Measurements from ENCODE around the gene VENTX.

Gene VENTX

GRCh38 chr10:133235265-133235855, 2.3 kb upstream of the VENTX start:
- no peak for DNase-seq (ENCODE audit: low spot score)

GRCh38 chr10:133235932-133236331, 1.7 kb upstream of the VENTX start:
- no peak for DNase-seq (ENCODE audit: low spot score)

DNA sequence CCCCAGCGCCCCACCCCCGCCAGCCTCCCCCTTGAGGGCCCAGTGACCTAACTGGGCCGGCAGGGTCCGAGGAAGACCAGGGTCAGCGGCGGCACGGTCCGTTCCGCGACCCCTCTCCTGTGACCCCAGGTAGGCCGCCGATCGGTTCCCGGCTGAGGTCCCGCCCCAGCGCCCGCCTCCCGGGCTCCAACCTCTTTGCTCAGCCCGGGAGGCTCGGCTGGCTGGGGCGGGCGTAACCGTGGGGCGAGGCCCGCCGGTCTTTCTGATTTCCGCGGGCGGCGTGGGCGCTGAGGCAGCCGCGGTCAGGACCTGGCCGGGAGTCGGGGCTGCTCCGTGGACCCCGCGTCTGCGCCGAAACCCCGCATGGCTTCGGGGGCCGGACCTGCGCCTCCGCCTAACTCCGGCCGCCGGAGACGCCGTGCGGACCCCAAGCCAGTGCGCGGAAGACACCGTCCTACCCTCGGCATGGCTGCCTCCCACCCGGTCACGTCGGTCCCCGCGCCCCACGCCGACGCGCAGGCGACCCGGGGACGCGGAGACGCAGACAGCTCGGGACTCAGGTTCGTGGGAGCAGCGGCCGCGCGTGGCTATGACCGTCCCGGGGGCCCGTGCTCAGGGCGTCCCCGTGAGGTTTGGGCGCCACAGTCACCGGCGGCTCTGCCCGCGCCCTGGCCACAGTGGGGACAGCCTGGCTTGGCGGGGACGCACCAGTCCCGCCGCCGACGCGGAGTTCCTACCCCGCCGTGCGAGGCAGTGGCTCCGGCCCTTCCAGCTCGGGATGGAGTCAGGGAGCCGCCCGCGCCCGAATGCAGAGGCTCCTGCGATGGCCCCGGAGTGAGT, 1.0 kb upstream of the VENTX start:
- no peak for DNase-seq (ENCODE audit: low spot score)

DNA sequence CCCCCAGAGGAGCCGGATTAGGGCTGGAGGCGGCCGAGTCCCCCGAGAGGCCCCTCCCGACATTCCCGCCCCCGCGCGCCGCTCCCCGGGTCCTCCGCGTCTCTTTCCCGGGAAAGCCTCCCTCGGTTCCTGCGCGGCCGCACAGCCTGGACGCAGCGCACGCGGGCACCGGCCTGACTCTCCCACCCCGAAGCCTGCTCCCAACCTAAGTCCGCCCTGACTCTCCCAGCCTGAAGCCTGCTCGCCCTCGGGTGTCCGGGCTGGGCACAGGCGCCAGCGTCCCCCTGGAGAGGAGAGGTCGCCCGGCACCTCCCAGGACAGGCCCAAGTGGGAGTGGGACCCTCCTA, 441 bp upstream of the VENTX start:
- no peak for DNase-seq (ENCODE audit: low spot score)

DNA sequence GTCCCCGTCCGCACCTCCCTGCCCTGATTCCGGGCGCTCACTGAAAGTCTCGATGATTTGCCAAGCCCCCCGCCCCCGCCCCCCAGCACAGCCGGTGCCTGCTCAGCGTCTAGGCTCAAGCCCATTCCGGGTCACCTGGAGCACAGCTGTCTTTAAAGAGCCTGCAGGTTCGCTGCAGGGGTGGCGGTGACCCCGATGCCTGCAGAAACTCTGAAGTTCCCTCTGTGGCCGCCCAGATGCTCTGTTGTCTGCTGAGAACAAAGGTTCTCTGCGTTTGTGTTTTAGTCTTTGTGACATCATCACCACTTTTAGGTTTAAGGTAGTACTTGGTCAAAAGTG, 780 bp downstream of the VENTX start:
- DNase-seq (ENCODE audit: low spot score), result no peak

DNA sequence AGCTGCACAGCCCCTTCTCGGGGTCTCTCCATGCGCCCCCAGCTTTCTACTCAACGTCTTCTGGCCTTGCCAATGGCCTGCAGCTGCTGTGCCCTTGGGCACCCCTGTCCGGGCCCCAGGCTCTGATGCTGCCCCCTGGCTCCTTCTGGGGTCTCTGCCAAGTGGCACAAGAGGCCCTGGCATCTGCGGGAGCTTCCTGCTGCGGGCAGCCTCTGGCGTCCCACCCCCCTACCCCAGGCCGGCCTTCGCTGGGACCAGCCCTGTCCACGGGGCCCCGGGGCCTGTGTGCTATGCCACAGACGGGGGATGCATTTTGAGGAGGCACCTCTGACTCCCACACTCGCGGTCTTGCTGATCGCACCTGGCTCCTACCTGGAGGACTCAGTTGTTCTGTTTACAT, 2.3 kb downstream of the VENTX start:
- DNase-seq (ENCODE audit: low spot score), result no peak

GRCh38 chr10:133241501-133242205, 4.0 kb downstream of the VENTX start:
- no peak for DNase-seq (ENCODE audit: low spot score)

DNA sequence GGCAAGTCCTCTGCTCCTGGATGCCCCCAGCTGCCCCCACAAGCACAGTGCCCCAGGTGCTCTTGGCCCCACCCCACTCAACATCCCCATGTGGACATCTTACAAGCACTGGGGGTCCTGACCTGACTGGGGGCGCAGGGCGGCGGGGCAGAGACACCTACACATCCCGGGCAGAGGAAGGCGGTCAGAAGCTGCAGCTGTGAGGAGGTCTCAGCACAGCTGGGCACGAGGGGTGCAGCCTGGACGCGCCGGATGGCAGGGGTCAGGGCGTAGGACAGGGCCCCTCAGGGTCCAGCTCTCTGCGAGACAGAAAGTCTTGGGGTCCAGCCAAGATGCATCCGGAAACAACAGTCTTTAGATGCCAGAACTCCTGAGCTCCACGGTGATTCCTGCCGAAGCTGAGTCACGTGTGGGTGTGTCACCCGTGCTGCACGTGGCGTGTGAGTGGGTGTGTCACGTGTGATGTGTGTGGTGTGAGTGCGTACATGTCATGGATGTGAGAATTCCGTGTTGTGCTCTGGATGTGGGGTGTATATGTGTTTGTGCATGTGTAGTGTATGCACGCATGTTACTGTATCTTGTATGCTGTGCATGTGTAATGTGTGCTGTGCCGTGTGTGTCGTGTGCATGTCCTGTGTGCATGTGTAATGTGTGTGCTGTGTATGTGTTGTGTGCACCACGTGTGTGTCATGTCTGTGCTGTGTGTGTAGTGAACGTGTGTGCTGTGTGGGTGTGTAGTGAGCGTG, 5.1 kb downstream of the VENTX start:
- no peak for DNase-seq (ENCODE audit: low spot score)

GRCh38 chr10:133243593-133243992, 5.9 kb downstream of the VENTX start:
- DNase-seq (ENCODE audit: low spot score), result no peak

- no peak for DNase-seq (ENCODE audit: low spot score)
Observed at GRCh38 chr10:133245439-133246235, 8.0 kb downstream of the VENTX start.

DNA sequence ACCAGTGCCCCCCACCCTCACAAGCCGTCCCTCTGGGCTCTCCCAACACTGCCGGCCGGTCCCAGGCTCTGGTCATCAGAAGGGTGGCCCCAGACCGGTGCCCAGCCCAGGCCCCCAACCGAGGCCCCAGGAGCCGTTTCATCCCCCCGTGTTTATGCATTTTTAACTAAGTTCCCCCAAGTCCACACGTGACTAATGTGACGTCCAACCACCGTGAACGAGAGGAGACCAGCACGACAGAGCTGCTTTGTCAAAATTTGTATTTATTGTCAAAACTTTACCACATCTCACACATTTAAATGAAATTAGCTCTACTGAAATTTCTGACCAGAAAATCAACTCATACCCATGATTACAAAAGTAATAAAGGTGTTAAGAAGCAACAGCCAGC, 8.6 kb downstream of the VENTX start:
- DNase-seq (ENCODE audit: low spot score), result no peak

DNA sequence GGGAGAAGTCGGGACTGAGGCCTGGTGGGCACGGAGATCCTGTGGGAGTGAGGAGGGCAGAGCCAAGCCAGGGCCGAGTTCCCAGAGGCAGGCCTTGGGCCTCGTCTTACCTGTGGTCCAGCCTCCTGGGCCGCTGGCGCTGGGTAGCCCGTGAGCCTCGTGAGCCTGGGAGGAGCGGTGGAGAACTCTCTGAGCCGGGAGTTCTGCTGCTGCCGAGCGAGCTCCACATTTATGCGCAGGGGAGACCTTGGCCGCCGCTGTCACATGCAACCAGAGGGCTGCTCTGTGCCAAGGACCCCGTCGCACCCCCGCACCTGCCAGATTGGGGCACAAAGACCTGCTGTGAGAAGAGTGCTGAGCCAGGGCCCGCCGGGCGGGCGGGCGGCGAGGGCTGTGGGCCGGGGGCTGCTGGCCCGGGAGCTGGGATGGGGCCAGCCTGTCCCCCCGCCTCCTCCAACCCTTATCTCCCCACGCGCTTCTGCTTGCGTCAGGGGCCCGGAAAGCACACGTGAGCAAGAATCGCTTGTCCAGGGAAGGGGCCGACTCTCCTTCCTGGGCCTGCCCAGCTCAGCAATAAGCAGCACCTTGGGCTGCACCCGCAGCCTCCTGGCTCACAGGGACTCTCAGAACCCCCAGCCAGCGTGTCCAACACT, 10.2 kb downstream of the VENTX start:
- DNase-seq (ENCODE audit: low spot score), result no peak

DNA sequence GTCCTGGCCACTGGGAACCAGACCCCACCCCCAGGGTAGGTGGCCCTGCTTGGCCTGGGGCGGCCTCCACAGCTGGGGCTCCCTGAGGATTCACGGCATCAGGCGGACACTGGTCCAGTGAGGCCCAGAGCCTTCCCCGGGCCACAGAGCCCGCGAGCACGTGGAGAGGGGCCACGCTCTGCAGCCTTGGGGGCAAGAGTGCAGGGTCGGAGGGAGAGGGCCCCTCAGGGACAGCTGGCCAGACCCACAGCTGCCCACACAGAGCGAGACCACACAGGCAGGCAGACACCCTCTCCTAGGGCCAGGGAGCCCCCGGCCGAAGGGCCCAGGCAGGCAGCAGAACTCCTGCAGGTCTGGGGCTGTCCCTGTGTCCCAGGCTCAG, 10.7 kb downstream of the VENTX start:
- DNase-seq (ENCODE audit: low spot score), result no peak

GRCh38 chr10:133249094-133249780, 11.6 kb downstream of the VENTX start:
- DNase-seq (ENCODE audit: low spot score), result no peak

DNA sequence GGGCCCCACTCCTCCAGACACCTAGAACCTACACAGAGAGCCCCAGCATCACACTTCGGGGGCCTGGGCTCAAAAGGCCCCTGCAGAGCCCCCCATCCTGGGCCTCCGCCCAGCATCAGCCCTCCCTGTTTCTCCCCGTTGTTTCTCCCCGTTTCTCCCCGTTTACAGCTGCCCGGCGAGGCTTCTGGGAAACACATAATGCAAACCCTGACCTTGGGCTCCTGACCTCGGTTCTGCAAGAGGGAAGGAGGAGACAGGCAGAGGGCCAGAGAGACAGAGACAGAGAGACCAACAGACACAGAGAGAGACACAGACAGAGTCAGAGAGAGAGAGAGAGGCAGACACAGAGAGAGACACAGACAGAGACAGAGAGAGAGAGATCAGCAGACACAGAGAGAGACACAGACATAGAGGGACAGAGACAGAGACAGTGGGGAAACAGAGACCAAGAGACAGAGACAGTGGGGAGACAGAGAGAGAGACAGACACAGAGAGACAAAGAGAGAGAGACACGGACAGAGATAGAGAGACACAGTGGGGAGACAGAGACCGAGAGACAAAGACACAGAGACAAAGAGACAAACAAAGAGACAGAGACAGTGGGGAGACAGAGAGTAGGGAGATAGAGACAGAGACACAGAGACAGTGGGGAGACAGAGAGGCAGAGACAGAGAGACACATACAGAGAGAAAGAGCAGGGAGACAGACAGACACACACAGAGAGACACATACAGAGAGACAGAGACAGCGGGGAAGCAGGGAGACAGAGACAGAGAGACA, 12.5 kb downstream of the VENTX start:
- DNase-seq (ENCODE audit: low spot score), result no peak

GRCh38 chr10:133251388-133252222, 13.9 kb downstream of the VENTX start:
- DNase-seq (ENCODE audit: low spot score), result no peak

DNA sequence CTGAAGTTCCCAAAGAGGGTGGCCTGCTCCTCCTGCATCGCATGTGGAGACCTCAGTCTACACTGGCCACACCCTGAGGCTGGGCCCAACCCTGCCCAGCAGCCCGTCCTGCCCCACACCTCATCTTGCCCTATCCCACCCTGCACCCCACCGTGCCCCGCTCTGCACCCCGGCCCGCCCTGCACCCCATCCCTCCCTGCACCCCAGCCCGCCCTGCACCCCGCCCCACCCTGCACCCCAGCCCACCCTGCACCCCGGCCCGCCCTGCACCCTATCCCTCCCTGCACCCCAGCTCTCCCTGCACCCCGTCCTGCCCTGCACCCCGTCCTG, 14.5 kb downstream of the VENTX start:
- DNase-seq (ENCODE audit: low spot score), result no peak

DNA sequence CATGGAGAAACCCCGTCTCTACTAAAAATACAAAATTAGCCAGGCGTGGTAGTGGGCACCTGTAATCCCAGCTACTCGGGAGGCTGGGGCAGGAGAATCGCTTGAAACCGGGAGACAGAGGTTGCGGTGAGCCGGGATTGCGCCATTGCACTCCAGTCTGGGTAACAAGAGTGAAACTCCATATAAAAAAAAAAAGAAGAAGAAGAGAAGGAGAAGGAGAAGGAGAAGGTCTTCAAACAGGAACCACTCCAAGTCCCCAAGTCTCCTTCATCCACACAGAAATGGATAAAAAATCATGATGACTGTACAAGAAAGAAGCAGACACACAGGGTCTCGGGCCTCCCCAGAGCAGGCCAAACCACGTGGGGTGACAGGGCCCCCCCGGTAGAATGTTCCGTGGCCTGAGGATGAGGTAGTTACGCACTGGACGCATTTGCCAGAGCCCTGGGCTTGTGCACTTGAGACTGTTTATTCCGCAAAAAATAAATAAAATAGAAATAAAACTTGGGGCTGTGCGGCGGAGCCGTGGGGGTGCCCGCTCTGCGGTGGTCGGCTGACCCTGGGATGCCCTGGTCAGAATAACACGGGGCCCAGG, 15.8 kb downstream of the VENTX start:
- no peak for DNase-seq (ENCODE audit: low spot score)

Measured in CD4-positive, alpha-beta T cell treated with Interleukin-6 at 100 ng/mL for 8 hours (primary cell).